Mesendoderm (in vitro differentiated cells): ENCODE measurements around the gene GET3.

Source experiments
- DNase-seq: peaks from one replicate; pipeline ENCODE4 v3.0.0; 2013
- H2AK5ac ChIP-seq: 2 replicates; pipeline ENCODE4 v1.6.1; 2013; ENCODE audit warnings: low read length, inconsistent platforms
- H2BK120ac ChIP-seq: 2 replicates; pipeline ENCODE4 v1.6.1; 2013; ENCODE audit warnings: low read depth, mild to moderate bottlenecking, low read length, moderate library complexity, mixed read lengths
- H2BK15ac ChIP-seq: replicated peaks from 2 replicates; pipeline ENCODE4 v1.6.1; 2013; ENCODE audit warnings: low read depth, mild to moderate bottlenecking, moderate library complexity
- H2BK5ac ChIP-seq: 2 replicates; pipeline ENCODE4 v1.6.1; 2013; ENCODE audit warnings: low read length, inconsistent platforms
- H3K18ac ChIP-seq: 2 replicates; pipeline ENCODE4 v1.6.1; 2013; ENCODE audit warnings: mild to moderate bottlenecking, low read length, mixed read lengths
- H3K23ac ChIP-seq: one replicate; pipeline ENCODE4 v1.6.1; 2013; ENCODE audit warnings: low read length
- H3K27ac ChIP-seq: 2 replicates; pipeline ENCODE4 v1.5.1; 2013; ENCODE audit warnings: low read depth, mild to moderate bottlenecking, inconsistent platforms, low read length, moderate library complexity
- H3K27me3 ChIP-seq: 2 replicates; pipeline ENCODE4 v1.6.1; 2013; ENCODE audit warnings: low read length, control low read depth, mild to moderate bottlenecking, inconsistent platforms; ENCODE audit not compliant: insufficient read depth, poor library complexity
- H3K36me3 ChIP-seq: 2 replicates; pipeline ENCODE4 v1.6.1; 2013; ENCODE audit warnings: low read length, inconsistent platforms; ENCODE audit not compliant: control insufficient read depth, insufficient read depth
- H3K4ac ChIP-seq: one replicate; pipeline ENCODE4 v1.6.1; 2013; ENCODE audit warnings: low read depth, mild to moderate bottlenecking, low read length, moderate library complexity
- H3K4me1 ChIP-seq: 2 replicates; pipeline ENCODE4 v1.6.1; 2013; ENCODE audit warnings: low read depth, low read length, inconsistent platforms; ENCODE audit not compliant: control insufficient read depth
- H3K4me2 ChIP-seq: 2 replicates; pipeline ENCODE4 v1.6.1; 2013; ENCODE audit warnings: low read length
- H3K4me3 ChIP-seq: 2 replicates; pipeline ENCODE4 v1.5.1; 2013; ENCODE audit warnings: mild to moderate bottlenecking, low read length
- H3K56ac ChIP-seq: one replicate; pipeline ENCODE4 v1.6.1; 2013; ENCODE audit warnings: low read length
- H3K79me1 ChIP-seq: 2 replicates; pipeline ENCODE4 v1.6.1; 2013; ENCODE audit warnings: low read length, inconsistent platforms
- H3K79me2 ChIP-seq: 2 replicates; pipeline ENCODE4 v1.6.1; 2013; ENCODE audit warnings: mild to moderate bottlenecking, low read length; ENCODE audit not compliant: control insufficient read depth, insufficient read depth
- H3K9ac ChIP-seq: 2 replicates; pipeline ENCODE4 v1.6.1; 2013; ENCODE audit warnings: low read length, inconsistent platforms
- H4K5ac ChIP-seq: one replicate; pipeline ENCODE4 v1.6.1; 2013; ENCODE audit warnings: low read length
- H4K8ac ChIP-seq: one replicate; pipeline ENCODE4 v1.6.1; 2013; ENCODE audit warnings: low read depth, mild to moderate bottlenecking, control low read depth, low read length, moderate library complexity
- WGBS: extraction: QIAGEN DNeasy Blood & Tissue Kit; methylation state at CpG from one replicate; pipeline ENCODE4 v1.1.7; 2013; ENCODE audit warnings: low lambda C conversion rate, missing lambda C conversion rate; ENCODE audit not compliant: insufficient coverage; ENCODE audit errors: extremely low coverage; 5-methylcytosine and 5-hydroxymethylcytosine counted together

GET3 gene

GRCh38 chr19:12789904-12790619 is 52.8 kb downstream of the GET3 start:
- Histone ChIP-seq H3K27me3 (no peaks in the 10 kb centered on the region), H3K9ac (peak overlapping the region; percentile 73), H2BK15ac (no peak overlapping the region), H3K56ac (peak overlapping the region; percentile 84), H3K4me1 (peaks cover 17% of the 10 kb centered on the region), H3K4ac (peak overlapping the region; percentile 64), H4K8ac (no peak overlapping the region), H3K4me2 (peak overlapping the region; percentile 67), H2AK5ac (no peak overlapping the region), H2BK120ac (no peak overlapping the region), H3K18ac (peak overlapping the region; percentile 94), H3K27ac (peak overlapping the region; percentile 69), H3K4me3 (no peak overlapping the region), H4K5ac (no peak overlapping the region), H3K79me1 (peaks cover 2% of the 10 kb centered on the region), H3K23ac (peak overlapping the region; percentile 24), H3K79me2 (peaks cover 1% of the 10 kb centered on the region), H2BK5ac (no peak overlapping the region), H3K36me3 (no peaks in the 10 kb centered on the region)
- WGBS = no CpG with 5 or more reads among the region's 56 CpGs
- DNase-seq = peak; percentile 98

GRCh38 chr19:12790628-12791344 is 53.5 kb downstream of the GET3 start:
- Histone ChIP-seq H3K27me3 (no peaks in the 10 kb centered on the region), H3K4me3 (no peak overlapping the region), H4K5ac (no peak overlapping the region), H3K36me3 (no peaks in the 10 kb centered on the region), H2BK5ac (no peak overlapping the region), H3K4me1 (peaks cover 17% of the 10 kb centered on the region), H3K27ac (peak overlapping the region; percentile 69), H2BK15ac (no peak overlapping the region), H3K79me2 (peaks cover 1% of the 10 kb centered on the region), H3K79me1 (peaks cover 2% of the 10 kb centered on the region), H3K9ac (peak overlapping the region; percentile 73), H2BK120ac (no peak overlapping the region), H3K4ac (no peak overlapping the region), H3K23ac (peak overlapping the region; percentile 24), H3K56ac (peak overlapping the region; percentile 84), H3K18ac (no peak overlapping the region), H4K8ac (no peak overlapping the region), H3K4me2 (peak overlapping the region; percentile 67), H2AK5ac (no peak overlapping the region)
- DNase-seq = no peak
- no CpG with 5 or more reads among the region's 22 CpGs for WGBS

- H3K9ac ChIP-seq = peak within 1 kb of the TSS; percentile 86
- DNase-seq = peak; percentile 93
- H3K4me1 ChIP-seq = peaks cover 20% of the 10 kb centered on the region
- peak within 1 kb of the TSS; percentile 56 for H3K4me3 ChIP-seq
- peak within 1 kb of the TSS; percentile 97 for H3K4me2 ChIP-seq
- H2AK5ac ChIP-seq = no peak within 1 kb of the TSS
- H3K18ac ChIP-seq = peak within 1 kb of the TSS; percentile 30
- no peak within 1 kb of the TSS for H2BK120ac ChIP-seq
- no peak within 1 kb of the TSS for H2BK15ac ChIP-seq
- no peaks in the 10 kb centered on the region for H3K36me3 ChIP-seq
- no peak within 1 kb of the TSS for H4K5ac ChIP-seq
- peaks cover 1% of the 10 kb centered on the region for H3K79me2 ChIP-seq
- peaks cover 2% of the 10 kb centered on the region for H3K79me1 ChIP-seq
- H3K23ac ChIP-seq = peak within 1 kb of the TSS; percentile 80
- peak within 1 kb of the TSS; percentile 69 for H3K27ac ChIP-seq
- no peak within 1 kb of the TSS for H4K8ac ChIP-seq
- H3K27me3 ChIP-seq = no peaks in the 10 kb centered on the region
- H3K4ac ChIP-seq = no peak within 1 kb of the TSS
- no CpG with 5 or more reads among the region's 73 CpGs for WGBS
- H3K56ac ChIP-seq = peak within 1 kb of the TSS; percentile 93
- no peak within 1 kb of the TSS for H2BK5ac ChIP-seq
These were observed 54.2 kb downstream of the GET3 start, which contains the start of gene JUNB for GRCh38 chr19:12791345-12792050. Gene JUNB (plus strand): TSS chr19:12791486. CDS start chr19:12791772, 286 bp downstream.

GRCh38 chr19:12792051-12792852 is 55.0 kb downstream of the GET3 start:
- no peak overlapping the region for H4K5ac ChIP-seq
- no peak overlapping the region for H2BK15ac ChIP-seq
- H3K4ac ChIP-seq = no peak overlapping the region
- peak overlapping the region; percentile 56 for H3K4me3 ChIP-seq
- H3K18ac ChIP-seq = peak overlapping the region; percentile 30
- no CpG with 5 or more reads among the region's 84 CpGs for WGBS
- DNase-seq = peak; percentile 84
- no peaks in the 10 kb centered on the region for H3K27me3 ChIP-seq
- peak overlapping the region; percentile 86 for H3K9ac ChIP-seq
- H3K4me1 ChIP-seq = peaks cover 20% of the 10 kb centered on the region
- peak overlapping the region; percentile 97 for H3K4me2 ChIP-seq
- H4K8ac ChIP-seq = no peak overlapping the region
- H3K79me2 ChIP-seq = peaks cover 1% of the 10 kb centered on the region
- H2AK5ac ChIP-seq = no peak overlapping the region
- H2BK120ac ChIP-seq = no peak overlapping the region
- H3K56ac ChIP-seq = peak overlapping the region; percentile 93
- no peak overlapping the region for H2BK5ac ChIP-seq
- no peak overlapping the region for H3K27ac ChIP-seq
- no peaks in the 10 kb centered on the region for H3K36me3 ChIP-seq
- peak overlapping the region; percentile 98 for H3K23ac ChIP-seq
- peaks cover 2% of the 10 kb centered on the region for H3K79me1 ChIP-seq

GRCh38 chr19:12792853-12793289 is 55.6 kb downstream of the GET3 start:
- Histone ChIP-seq H3K36me3 (no peaks in the 10 kb centered on the region), H3K23ac (peak overlapping the region; percentile 98), H3K9ac (peak overlapping the region; percentile 86), H2BK120ac (no peak overlapping the region), H3K79me2 (peaks cover 1% of the 10 kb centered on the region), H3K27ac (no peak overlapping the region), H3K4me2 (peak overlapping the region; percentile 97), H2BK5ac (no peak overlapping the region), H3K79me1 (peaks cover 2% of the 10 kb centered on the region), H3K18ac (no peak overlapping the region), H3K4ac (no peak overlapping the region), H4K8ac (no peak overlapping the region), H3K27me3 (no peaks in the 10 kb centered on the region), H4K5ac (no peak overlapping the region), H2BK15ac (no peak overlapping the region), H3K4me1 (peaks cover 20% of the 10 kb centered on the region), H2AK5ac (no peak overlapping the region), H3K4me3 (peak overlapping the region; percentile 56), H3K56ac (peak overlapping the region; percentile 93)
- WGBS = no CpG with 5 or more reads among the region's 22 CpGs
- DNase-seq = no peak
